Caco-2 (cell line): Measurements from ENCODE around the gene MSMP. TPM values are rescaled to one million over a fixed set of nuclear protein-coding genes. Genes with fewer than 3 reads are reported as not detected.

ENCODE experiments used
- BruUV-seq: library from RNA; stranded (reverse); fragments of 400-500 nt; replicated peaks from 2 replicates; lab custom pipeline; 2021; lab: Mats Ljungman, UMichigan
- CTCF ChIA-PET: fragments of 300-600 bp; sonication (Branson Sonifier 250); formaldehyde crosslinking; loops from one replicate; lab custom pipeline; 2022; ENCODE audit warnings: antibody characterized with exemption; lab: Charles Lee
- POLR2A ChIA-PET: fragments of 300-600 bp; sonication (Branson Sonifier 250); formaldehyde crosslinking; loops from one replicate; lab custom pipeline; 2022; ENCODE audit warnings: antibody characterized with exemption; lab: Charles Lee
- DNase-seq, 2 experiments: peaks; one replicate each; pipeline versions ENCODE4 v3.0.0 to v3.0.0-alpha.2; 2020 to 2022
- H3K27me3 ChIP-seq: replicated peaks from 2 replicates; pipeline ENCODE4 v1.6.0; 2011; ENCODE audit warnings: low read length; ENCODE audit not compliant: control insufficient read depth, insufficient read depth
- H3K36me3 ChIP-seq: 2 replicates; pipeline ENCODE4 v1.5.1; 2011; ENCODE audit warnings: low read length; ENCODE audit not compliant: control insufficient read depth, insufficient read depth
- H3K4me1 ChIP-seq: fragments of 250-450 bp; sonication (Bioruptor Pico); 2 replicates; pipeline ENCODE4 v1.5.1; 2020; ENCODE audit warnings: mild to moderate bottlenecking
- H3K4me3 ChIP-seq: 2 replicates; pipeline ENCODE4 v1.5.1; 2011; ENCODE audit warnings: low read depth, mild to moderate bottlenecking, control low read depth, low read length
- H3K9me3 ChIP-seq: fragments of 250-450 bp; sonication (Bioruptor Pico); 2 replicates; pipeline ENCODE4 v1.5.1; 2020; ENCODE audit warnings: mild to moderate bottlenecking, moderate library complexity
- H3K27ac Mint-ChIP-seq: one replicate; pipeline ENCODE4 v1.8.0; 2022; ENCODE audit warnings: mixed read lengths; ENCODE audit not compliant: unreplicated experiment
- H3K27me3 Mint-ChIP-seq: one replicate; pipeline ENCODE4 v1.8.0; 2022; ENCODE audit warnings: mixed read lengths; ENCODE audit not compliant: insufficient read depth, unreplicated experiment
- H3K36me3 Mint-ChIP-seq: one replicate; pipeline ENCODE4 v1.8.0; 2022; ENCODE audit warnings: mild to moderate bottlenecking, mixed read lengths; ENCODE audit not compliant: insufficient read depth, unreplicated experiment
- H3K4me1 Mint-ChIP-seq: one replicate; pipeline ENCODE4 v1.8.0; 2022; ENCODE audit warnings: low read depth, mixed read lengths; ENCODE audit not compliant: unreplicated experiment
- H3K4me3 Mint-ChIP-seq: one replicate; pipeline ENCODE4 v1.8.0; 2022; ENCODE audit warnings: mild to moderate bottlenecking, moderate library complexity, mixed read lengths; ENCODE audit not compliant: unreplicated experiment
- H3K9me3 Mint-ChIP-seq: one replicate; pipeline ENCODE4 v1.8.0; 2022; ENCODE audit warnings: mixed read lengths; ENCODE audit not compliant: unreplicated experiment
- CTCF ChIP-seq, 2 experiments: fragments of 200-600 bp in 1 of 2; IDR thresholded peaks; 1 replicate in 1 of 2; 2 replicates in 1 of 2; pipeline versions ENCODE4 v1.5.1 to v1.8.0; 2011 to 2022; ENCODE audit warnings: antibody characterized with exemption in 1 of 2, control low read depth in 1 of 2, inconsistent platforms in 1 of 2, low read depth in 1 of 2, low read length in 1 of 2, mild to moderate bottlenecking in 1 of 2, moderate library complexity in 1 of 2; ENCODE audit not compliant: insufficient read depth in 1 of 2, severe bottlenecking in 1 of 2, unreplicated experiment in 1 of 2
- intact Hi-C: fragments of 100-400 bp; cut with micrococcal nuclease; formaldehyde crosslinking; loops from one replicate; pipeline ENCODE4 v1.10.0; 2022; ENCODE audit not compliant: unreplicated experiment
- total RNA-seq: library from RNA; stranded (reverse); gene quantifications from 2 replicates; pipeline ENCODE4 v1.2.3, GENCODE V29; 2022

MSMP gene
- total RNA-seq, 1 experiment from 2014 or later, result not detected

GRCh38 chr9:35731415-35732184 is 22.5 kb downstream of the MSMP start:
- no peaks in the 10 kb centered on the region for H3K27me3 Mint-ChIP-seq
- H3K4me3 Mint-ChIP-seq, result no peak overlapping the region

GRCh38 chr9:35730486-35730854 is 23.6 kb downstream of the MSMP start:
- intact Hi-C loops, result loop anchor here (10.0 kb wide), 2 partner anchors 246 to 616 kb away; partner anchors contain the start of gene ATOSB
- Mint-ChIP-seq H3K4me3 (no peak overlapping the region), H3K36me3 (peaks cover 44% of the 10 kb centered on the region), H3K9me3 (no peaks in the 10 kb centered on the region), H3K4me1 (no peaks in the 10 kb centered on the region), H3K27ac (no peak overlapping the region), H3K27me3 (no peaks in the 10 kb centered on the region)
- peak overlapping the region; percentile 83 for H3K4me3 ChIP-seq
- no TSS peak for BruUV-seq
- ChIA-PET POLR2A (interaction anchor here (3.1 kb wide), 1 partner anchor 73 kb away, joined by 31 read pairs; the partner anchor contains the start of genes CCDC107 and RMRP), CTCF (no interaction called here)
- no peaks in the 10 kb centered on the region for H3K27me3 ChIP-seq
- peaks cover 57% of the 10 kb centered on the region for H3K4me1 ChIP-seq
- peaks cover 1% of the 10 kb centered on the region for H3K36me3 ChIP-seq
- no peak for TF ChIP-seq CTCF (IDR thresholded peaks at IDR 0.05; ENCODE audit: insufficient read depth in 1 of 2, low read depth in 1 of 2, low read length in 1 of 2, severe bottlenecking in 1 of 2, unreplicated experiment in 1 of 2)
- no peak for DNase-seq
- no peaks in the 10 kb centered on the region for H3K9me3 ChIP-seq

More at GRCh38 chr9:35731415-35732184, 22.5 kb downstream of the MSMP start:
- DNase-seq, result no peak
- H3K9me3 Mint-ChIP-seq, result no peaks in the 10 kb centered on the region
- Histone ChIP-seq H3K9me3 (no peaks in the 10 kb centered on the region), H3K4me3 (peak overlapping the region; percentile 83), H3K36me3 (peaks cover 1% of the 10 kb centered on the region), H3K4me1 (peaks cover 46% of the 10 kb centered on the region), H3K27me3 (no peaks in the 10 kb centered on the region)
- TF ChIP-seq CTCF (IDR thresholded peaks at IDR 0.05; ENCODE audit: insufficient read depth in 1 of 2, low read depth in 1 of 2, low read length in 1 of 2, severe bottlenecking in 1 of 2, unreplicated experiment in 1 of 2), result no peak
- H3K27ac Mint-ChIP-seq, result no peak overlapping the region
- ChIA-PET POLR2A (interaction anchor here (0.6 to 3.1 kb wide), 14 partner anchors 9 to 231 kb away, joined by 3 to 41 read pairs (median 6); partner anchors contain the start of genes ARHGEF39, CA9, CCDC107 and GBA2), CTCF (interaction anchor here (0.6 to 2.8 kb wide), 10 partner anchors 17 to 223 kb away, joined by 3 to 19 read pairs (median 6); partner anchors contain the start of genes ARHGEF39, CCDC107, GBA2 and RGP1)
- no peaks in the 10 kb centered on the region for H3K4me1 Mint-ChIP-seq
- H3K36me3 Mint-ChIP-seq, result peaks cover 48% of the 10 kb centered on the region
- intact Hi-C loops, result loop anchor here (1.0 to 10.0 kb wide), 8 partner anchors 17 to 617 kb away; partner anchors contain the start of genes ATOSB, GBA2, RGP1 and TESK1
- BruUV-seq, result TSS peak; percentile 46

- ChIA-PET POLR2A (interaction anchor here (2.7 to 2.8 kb wide), 2 partner anchors 19 to 72 kb away, joined by 25 to 32 read pairs; partner anchors contain the start of genes CCDC107, GBA2, RGP1 and RMRP), CTCF (no interaction called here)
- Mint-ChIP-seq H3K4me3 (no peak overlapping the region), H3K27me3 (no peaks in the 10 kb centered on the region), H3K36me3 (peaks cover 44% of the 10 kb centered on the region), H3K27ac (no peak overlapping the region), H3K4me1 (no peaks in the 10 kb centered on the region), H3K9me3 (no peaks in the 10 kb centered on the region)
- intact Hi-C loops, result loop anchor here (10.0 kb wide), 2 partner anchors 245 to 615 kb away; partner anchors contain the start of gene ATOSB
- BruUV-seq, result no TSS peak
- Histone ChIP-seq H3K36me3 (peaks cover 3% of the 10 kb centered on the region), H3K9me3 (no peaks in the 10 kb centered on the region), H3K4me1 (peaks cover 57% of the 10 kb centered on the region), H3K4me3 (no peak overlapping the region), H3K27me3 (no peaks in the 10 kb centered on the region)
- peak in 1 of 2 experiments; percentile 55 for DNase-seq
- peak; percentile 40 to 50 for TF ChIP-seq CTCF (IDR thresholded peaks at IDR 0.05; ENCODE audit: insufficient read depth in 1 of 2, low read depth in 1 of 2, low read length in 1 of 2, severe bottlenecking in 1 of 2, unreplicated experiment in 1 of 2)
Observed at GRCh38 chr9:35729700-35730485, 24.2 kb downstream of the MSMP start.
